Measurements from ENCODE around the gene USO1. TPM values are rescaled to one million over a fixed set of nuclear protein-coding genes. Genes with fewer than 3 reads are reported as not detected.

Gene USO1
- total and polyA plus RNA-seq, 2 experiments from 2014 or later, result 113 to 277 TPM

DNA sequence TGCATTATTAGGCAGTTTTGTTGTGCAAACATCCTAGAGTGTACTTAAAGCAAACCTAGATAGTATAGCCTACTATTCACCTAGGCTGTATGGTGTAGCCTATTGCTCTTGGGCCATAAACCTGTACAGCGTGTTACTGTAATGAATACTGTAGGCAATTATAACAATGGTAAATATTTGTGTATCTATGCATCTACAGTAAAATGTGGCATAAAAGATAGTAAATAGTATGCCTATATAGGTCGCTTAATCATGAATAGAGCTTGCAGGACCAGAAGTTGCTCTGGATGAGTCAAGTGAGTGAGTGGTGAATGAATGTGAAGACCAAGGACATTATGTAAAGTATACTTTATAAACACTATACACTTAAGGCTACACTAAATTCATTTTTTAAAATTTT lies 16.6 kb downstream of the USO1 start:
- no peak overlapping the region for H3K27ac Mint-ChIP-seq
- H3K27me3 ChIP-seq (ENCODE audit: insufficient read depth), result no peaks in the 10 kb centered on the region
- H2AFZ ChIP-seq, result no peak overlapping the region
- H3K9me2 ChIP-seq (ENCODE audit: insufficient read depth), result no peaks in the 10 kb centered on the region
- H3K4me3 ChIP-seq, result no peak overlapping the region
- TF ChIP-seq STAT1 (IDR thresholded peaks at IDR 0.05; ENCODE audit: unreplicated experiment) (no peak), NANOG (IDR thresholded peaks at IDR 0.05; ENCODE audit: borderline replicate concordance) (no peak), EZH2 (IDR thresholded peaks at IDR 0.05; ENCODE audit: low read depth, unreplicated experiment) (no peak), ZNF114 (CRISPR knock-in tag; IDR thresholded peaks at IDR 0.05) (no peak), JUNB (IDR thresholded peaks at IDR 0.05; ENCODE audit: unreplicated experiment) (no peak), POLR2AphosphoS5 (IDR thresholded peaks at IDR 0.05; ENCODE audit: low read depth) (no peak), ZNF331 (CRISPR knock-in tag; IDR thresholded peaks at IDR 0.05; ENCODE audit: low read depth) (no peak), REST (IDR thresholded peaks at IDR 0.05; ENCODE audit: unreplicated experiment) (no peak), CREB1 (CRISPR knock-in tag; IDR thresholded peaks at IDR 0.05; ENCODE audit: low read depth) (no peak)
- no peak overlapping the region for H3K4me3 Mint-ChIP-seq
- H3K27me3 Mint-ChIP-seq (ENCODE audit: insufficient read depth, low read depth, poor library complexity), result peaks cover 3% of the 10 kb centered on the region
- H3K4me1 ChIP-seq (ENCODE audit: insufficient read depth), result no peaks in the 10 kb centered on the region
- 0 out of 2 replicates have a peak, but pooled peaks cover 5% of the 10 kb centered on the region for H3F3A ChIP-seq (replicated peaks; ENCODE audit: low read depth)
- no peaks in the 10 kb centered on the region for H3K9me3 Mint-ChIP-seq
- H3K4me2 ChIP-seq, result no peak overlapping the region
- H3K79me2 ChIP-seq (replicated peaks; ENCODE audit: insufficient read depth), result peaks cover 100% of the 10 kb centered on the region
- H4K20me1 ChIP-seq (replicated peaks; ENCODE audit: insufficient read depth), result peaks cover 60% of the 10 kb centered on the region
- H3K36me3 ChIP-seq (ENCODE audit: insufficient read depth), result peaks cover 7% of the 10 kb centered on the region
- ATAC-seq, result no peak
- H3K4me1 Mint-ChIP-seq, result no peaks in the 10 kb centered on the region
- no peak for DNase-seq (ENCODE audit: low spot score)
- H3K27ac ChIP-seq (ENCODE audit: low read depth), result no peak overlapping the region
- peaks cover 7% of the 10 kb centered on the region; the same call in 2 of the 3 replicates for H3K36me3 Mint-ChIP-seq (ENCODE audit: low read depth)

DNA sequence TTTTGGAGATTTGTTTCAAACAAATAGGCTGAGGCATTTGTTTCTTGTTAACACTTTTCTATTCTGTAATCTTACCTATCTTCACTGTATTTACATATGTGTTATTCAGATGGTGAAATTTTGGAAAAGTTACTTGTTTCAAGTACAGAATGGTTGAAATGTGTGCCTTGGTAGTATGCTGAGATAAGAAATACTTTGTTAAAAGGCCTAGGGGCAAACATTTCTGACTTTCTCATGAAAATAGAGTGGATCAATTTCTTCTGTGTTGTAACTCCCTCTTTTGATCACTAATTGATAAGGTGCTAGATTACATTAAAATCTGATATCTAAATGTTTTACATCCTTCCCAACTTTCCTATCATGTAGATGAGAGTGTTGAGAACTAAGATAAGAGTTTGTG lies 18.1 kb downstream of the USO1 start:
- Mint-ChIP-seq H3K4me1 (no peaks in the 10 kb centered on the region), H3K9me3 (no peaks in the 10 kb centered on the region), H3K4me3 (no peak overlapping the region), H3K27me3 (ENCODE audit: insufficient read depth, low read depth, poor library complexity) (peaks cover 3% of the 10 kb centered on the region), H3K36me3 (ENCODE audit: low read depth) (peaks cover 7% of the 10 kb centered on the region), H3K27ac (no peak overlapping the region)
- H3F3A ChIP-seq (replicated peaks; ENCODE audit: low read depth), result 0 out of 2 replicates have a peak, but pooled peaks cover 5% of the 10 kb centered on the region
- ATAC-seq, result no peak
- H3K36me3 ChIP-seq (ENCODE audit: insufficient read depth), result peaks cover 8% of the 10 kb centered on the region
- H3K4me2 ChIP-seq, result no peak overlapping the region
- peaks cover 100% of the 10 kb centered on the region for H3K79me2 ChIP-seq (replicated peaks; ENCODE audit: insufficient read depth)
- DNase-seq (ENCODE audit: low spot score), result no peak
- H2AFZ ChIP-seq, result no peak overlapping the region
- H3K9me2 ChIP-seq (ENCODE audit: insufficient read depth), result no peaks in the 10 kb centered on the region
- no peak overlapping the region for H3K4me3 ChIP-seq
- no peak overlapping the region for H3K27ac ChIP-seq (ENCODE audit: low read depth)
- H3K4me1 ChIP-seq (ENCODE audit: insufficient read depth), result no peaks in the 10 kb centered on the region
- no peaks in the 10 kb centered on the region for H3K27me3 ChIP-seq (ENCODE audit: insufficient read depth)
- H4K20me1 ChIP-seq (replicated peaks; ENCODE audit: insufficient read depth), result peaks cover 62% of the 10 kb centered on the region
- TF ChIP-seq ZNF331 (CRISPR knock-in tag; IDR thresholded peaks at IDR 0.05; ENCODE audit: low read depth) (no peak), EZH2 (IDR thresholded peaks at IDR 0.05; ENCODE audit: low read depth, unreplicated experiment) (no peak), STAT1 (IDR thresholded peaks at IDR 0.05; ENCODE audit: unreplicated experiment) (no peak), EZH2phosphoT487 (IDR thresholded peaks at IDR 0.05; ENCODE audit: unreplicated experiment) (no peak), REST (IDR thresholded peaks at IDR 0.05; ENCODE audit: unreplicated experiment) (no peak), ZNF114 (CRISPR knock-in tag; IDR thresholded peaks at IDR 0.05) (no peak)

Data from GM23338 (cell line).